HCT116 (cell line): ENCODE measurements around the gene PIM1.

ENCODE experiments used
- CEBPB ChIP-seq: IDR thresholded peaks from 2 replicates; pipeline ENCODE4 v1.6.1; 2012; ENCODE audit warnings: low read depth
- CTCF ChIP-seq, 3 experiments: fragments of 200-600 bp in 1 of 3; sonication (generic) in 1 of 3; IDR thresholded peaks in 2 of 3; conservative IDR thresholded peaks in 1 of 3; 2 replicates each; pipeline ENCODE4 v1.5.1; 2012 to 2017; ENCODE audit warnings: low read depth in 2 of 3, low read length in 2 of 3, antibody characterized with exemption in 1 of 3, borderline replicate concordance in 1 of 3, control low read depth in 1 of 3, mild to moderate bottlenecking in 1 of 3, mixed read lengths in 1 of 3, mixed run types in 1 of 3, moderate library complexity in 1 of 3; ENCODE audit not compliant: insufficient read depth in 1 of 3
- EGR1 ChIP-seq: IDR thresholded peaks from 2 replicates; pipeline ENCODE4 v1.6.1; 2012; ENCODE audit warnings: low read depth
- POLR2A ChIP-seq: IDR thresholded peaks from 2 replicates; pipeline ENCODE4 v1.7.0; 2011; ENCODE audit warnings: borderline replicate concordance; ENCODE audit not compliant: insufficient read depth, insufficient read length; ENCODE audit errors: extremely low read depth
- POLR2AphosphoS5 ChIP-seq: IDR thresholded peaks from 2 replicates; pipeline ENCODE4 v1.6.1; 2011; ENCODE audit warnings: mild to moderate bottlenecking, low read depth, low read length, moderate library complexity
- RAD21 ChIP-seq: IDR thresholded peaks from 2 replicates; pipeline ENCODE4 v1.6.1; 2012; ENCODE audit warnings: low read depth, mild to moderate bottlenecking
- TCF7L2 ChIP-seq: IDR thresholded peaks from 2 replicates; pipeline ENCODE4 v1.7.0; 2011; ENCODE audit warnings: borderline replicate concordance, inconsistent platforms; ENCODE audit not compliant: insufficient read depth, insufficient read length; ENCODE audit errors: extremely low read depth
- YY1 ChIP-seq: IDR thresholded peaks from 2 replicates; pipeline ENCODE4 v1.6.1; 2011; ENCODE audit warnings: low read length, low read depth, moderate library complexity, mild to moderate bottlenecking; ENCODE audit not compliant: insufficient replicate concordance; ENCODE audit errors: extremely low read depth
- TF ChIP-seq, protein P1 (sequence below): IDR thresholded peaks from 2 replicates; pipeline ENCODE4 v1.6.1; 2012

DNA sequence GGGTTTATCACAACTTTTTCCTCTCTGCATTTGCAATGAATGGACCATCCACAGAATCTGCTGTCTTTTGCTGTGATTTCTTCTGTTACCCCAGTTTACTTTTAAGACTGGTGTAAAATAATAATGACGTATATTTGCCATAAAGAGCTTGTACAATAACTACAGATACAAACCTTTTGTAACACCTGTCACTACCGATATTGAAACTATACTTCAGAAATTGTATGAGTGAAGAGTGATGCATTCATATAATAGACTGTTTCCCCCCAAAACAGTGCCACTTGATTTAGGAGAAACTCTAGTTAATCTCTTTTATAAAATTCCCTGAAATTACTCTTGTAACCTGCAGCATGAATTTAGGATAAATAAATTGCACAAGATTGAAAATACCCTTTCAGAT, 26.4 kb upstream of the PIM1 start:
- TF ChIP-seq, protein P1, sequence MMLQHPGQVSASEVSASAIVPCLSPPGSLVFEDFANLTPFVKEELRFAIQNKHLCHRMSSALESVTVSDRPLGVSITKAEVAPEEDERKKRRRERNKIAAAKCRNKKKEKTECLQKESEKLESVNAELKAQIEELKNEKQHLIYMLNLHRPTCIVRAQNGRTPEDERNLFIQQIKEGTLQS: no peak
- TF ChIP-seq POLR2AphosphoS5: no peak
- no peak for TF ChIP-seq CTCF (IDR thresholded peaks at IDR 0.05 in 2 of 3, conservative IDR thresholded peaks at IDR 0.05 in 1 of 3; ENCODE audit: borderline replicate concordance in 1 of 3, insufficient read depth in 1 of 3, low read depth in 2 of 3, low read length in 2 of 3)
- TF ChIP-seq TCF7L2: no peak
- no peak for TF ChIP-seq POLR2A
- no peak for TF ChIP-seq YY1
- TF ChIP-seq EGR1: no peak
- no peak for TF ChIP-seq CEBPB
- no peak for TF ChIP-seq RAD21
